Cardiac septum (tissue), 1 donor: ENCODE measurements around the gene RFESD. TPM values are rescaled to one million over a fixed set of nuclear protein-coding genes. Genes with fewer than 3 reads are reported as not detected.
"Not testable (repeated sequence)": the region's sequence is repeated elsewhere in the genome, so short reads cannot be mapped to it uniquely, and the experiment has no call there.

ENCODE experiments used
- DNase-seq: peaks from one replicate; pipeline ENCODE4 v3.0.0-alpha.2; 2020; ENCODE audit warnings: low spot score
- intact Hi-C: fragments of 100-400 bp; cut with DNase I; formaldehyde crosslinking; loops from one replicate; pipeline ENCODE4 v1.14.0; 2022
- total RNA-seq: library from RNA; stranded (reverse); fragmentation: NEBNext Ultra II Directional; extraction: Animal tissue kit (Norgen Biotek cat#: 25700); gene quantifications from one replicate; pipeline ENCODE4 v1.2.1, GENCODE V29; 2021
- donor health status: DM: no; HTN: no; CAD: no.

RFESD gene
- total RNA-seq, 1 donor from 2014 or later, result 2.7 TPM

GRCh38 chr5:95697781-95698681 is 51.5 kb downstream of the RFESD start:
- no peak for DNase-seq
- intact Hi-C loops, result no loop called here

DNA sequence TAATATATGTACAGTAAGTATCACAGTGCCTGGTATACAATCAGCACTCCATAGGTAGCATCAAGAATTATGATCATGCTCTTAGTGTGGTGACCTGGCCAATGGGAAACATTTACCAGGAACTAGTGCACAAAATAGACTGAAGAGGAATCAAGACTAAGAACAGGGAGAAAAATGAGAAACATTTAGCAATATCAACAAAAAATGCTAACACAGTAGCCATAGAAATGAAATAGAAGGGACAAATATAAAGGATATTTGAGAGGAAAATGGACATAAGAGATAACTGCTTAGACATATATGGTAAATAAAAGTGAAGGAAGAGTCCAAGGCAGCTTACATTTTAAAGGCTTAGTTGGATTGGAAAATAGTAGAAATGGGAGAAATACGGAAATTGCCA is 52.8 kb downstream of the RFESD start:
- DNase-seq, result no peak
- intact Hi-C loops, result no loop called here

- DNase-seq, result no peak
These were observed 54.5 kb downstream of the RFESD start for GRCh38 chr5:95701074-95701473.

DNA sequence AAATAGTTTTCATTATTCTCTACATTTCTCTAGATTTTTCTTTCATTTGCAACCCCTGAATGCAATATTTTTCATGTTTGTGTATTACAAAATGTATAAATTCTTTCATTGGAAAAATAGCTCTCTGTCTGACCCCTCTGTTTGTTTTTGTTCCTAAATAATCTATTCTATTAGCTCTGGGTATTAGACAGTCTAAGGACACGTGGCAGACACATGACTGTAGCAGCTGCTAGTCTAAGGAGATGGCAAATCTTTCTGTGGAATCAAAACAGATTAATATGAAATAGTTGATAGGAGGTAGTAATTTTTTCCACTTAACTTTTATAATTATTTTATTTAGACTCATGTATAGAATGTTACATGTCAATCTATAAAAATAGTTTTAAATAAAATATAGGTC is 57.6 kb downstream of the RFESD start:
- intact Hi-C loops, result no loop called here
- no peak for DNase-seq

More at GRCh38 chr5:95701074-95701473, 54.5 kb downstream of the RFESD start:
- intact Hi-C loops, result no loop called here

DNA sequence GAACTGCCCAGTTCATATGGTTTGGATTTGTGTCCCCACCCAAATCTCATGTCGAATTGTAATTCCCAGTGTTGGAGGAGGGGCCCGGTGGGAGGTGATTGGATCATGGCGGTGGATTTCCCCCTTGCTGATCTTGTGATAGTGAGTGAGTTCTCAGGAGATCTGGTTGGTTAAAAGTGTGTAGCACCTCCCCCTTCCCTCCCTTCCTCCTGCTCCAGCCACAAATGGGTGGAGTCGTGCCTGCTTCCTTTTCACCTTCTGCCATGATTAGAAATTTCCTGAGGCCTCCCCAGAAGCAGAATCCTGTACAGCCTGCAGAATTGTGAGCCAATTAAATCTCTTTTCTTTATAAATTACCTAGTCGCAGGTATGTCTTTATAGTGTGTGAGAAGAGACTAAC is 59.6 kb downstream of the RFESD start:
- intact Hi-C loops, DNase-seq: not testable (repeated sequence)

- no peak for DNase-seq
- intact Hi-C loops, result no loop called here
These were observed 60.5 kb downstream of the RFESD start for GRCh38 chr5:95707055-95707454.

Other genes starting within 250 kb of the RFESD start
- gene SKIC3, start 91.8 kb upstream of the RFESD start, total RNA-seq, result 70.7 TPM
- gene ARSK, start 91.7 kb upstream of the RFESD start, total RNA-seq, result 2.2 TPM
- gene GPR150, start 26.7 kb upstream of the RFESD start, total RNA-seq, result not detected
- gene SPATA9, start 36.2 kb downstream of the RFESD start, total RNA-seq, result not detected
- 79.0 TPM for gene RHOBTB3, start 84.6 kb downstream of the RFESD start, total RNA-seq
- 119 TPM for gene GLRX, start 175.9 kb downstream of the RFESD start, total RNA-seq